Measurements from ENCODE around the gene PALD1. TPM values are rescaled to one million over a fixed set of nuclear protein-coding genes. Genes with fewer than 3 reads are reported as not detected.

PALD1 gene
- total and polyA plus RNA-seq, 9 of the 15 experiments (the other 6 are each of a cell fraction or from before 2014, with no cell fraction given): 0.03 to 0.29 (median 0.09) TPM; not detected in 2

GRCh38 chr10:70592186-70592735 is 113.7 kb downstream of the PALD1 start (continued):
- TF ChIP-seq CUX1 (CRISPR knock-in tag; IDR thresholded peaks at IDR 0.05) (no peak), SPI1 (IDR thresholded peaks at IDR 0.05; ENCODE audit: borderline replicate concordance, low read depth, low read length) (no peak), MAFK (IDR thresholded peaks at IDR 0.05; ENCODE audit: low read length) (no peak), RBM25 (IDR thresholded peaks at IDR 0.05; ENCODE audit: low read depth, low read length, severe bottlenecking) (peak; percentile 50), RFX5 (IDR thresholded peaks at IDR 0.05; ENCODE audit: low read depth, low read length) (no peak), ZNF436 (CRISPR knock-in tag; IDR thresholded peaks at IDR 0.05) (peak; percentile 49; the same call in 1 of the 2 replicates)
